Loucy (cell line): ENCODE data around the gene TOGARAM2.

ENCODE experiments used
- EZH2phosphoT487 ChIP-seq: fragments of 200-600 bp; IDR thresholded peaks from 2 replicates; pipeline ENCODE4 v1.6.1; 2018; ENCODE audit warnings: antibody characterized with exemption, mild to moderate bottlenecking, moderate library complexity, borderline replicate concordance
- TF ChIP-seq, protein P1 (sequence below): fragments of 200-600 bp; sonication (generic); conservative IDR thresholded peaks from 2 replicates; pipeline ENCODE4 v1.5.1; 2014; ENCODE audit warnings: mild to moderate bottlenecking, antibody characterized with exemption, low read length

DNA sequence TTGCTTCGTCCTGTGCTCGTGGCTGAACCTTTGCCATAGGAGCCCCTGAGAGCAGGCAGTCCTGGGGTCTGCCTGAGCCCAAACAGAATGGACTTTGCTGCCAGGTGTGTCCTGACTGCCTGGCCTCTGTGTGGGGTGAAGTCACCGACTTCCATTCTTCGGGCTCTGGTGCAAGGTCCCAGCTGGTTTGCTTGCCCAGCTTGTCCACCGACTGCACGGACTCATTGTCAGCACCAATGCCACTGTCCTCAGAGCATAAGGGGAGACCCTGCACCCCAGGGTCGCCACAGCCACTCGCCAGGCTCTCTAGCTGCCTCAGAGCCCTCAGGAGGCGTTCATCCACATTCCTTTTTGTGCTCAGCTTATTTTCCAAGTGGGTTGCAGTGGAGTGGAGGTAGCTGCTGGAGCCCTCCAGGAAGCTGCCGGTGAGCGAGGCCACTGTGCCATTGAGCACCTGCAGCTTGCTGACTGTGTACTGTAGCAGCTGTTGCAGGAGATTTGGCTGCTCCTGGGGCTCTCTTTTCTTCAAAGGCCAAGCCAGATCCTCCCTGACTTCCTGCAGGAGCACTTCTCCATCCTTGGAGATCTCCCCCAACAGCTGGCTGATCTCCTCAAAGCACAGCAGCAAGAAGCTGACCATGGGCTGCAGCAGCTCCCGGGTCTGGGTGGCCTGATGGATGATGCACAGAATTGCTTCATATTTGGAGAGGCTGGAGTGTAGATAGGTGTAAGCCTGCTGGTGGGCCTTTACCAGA is 92.0 kb downstream of the TOGARAM2 start:
- TF ChIP-seq, protein P1, sequence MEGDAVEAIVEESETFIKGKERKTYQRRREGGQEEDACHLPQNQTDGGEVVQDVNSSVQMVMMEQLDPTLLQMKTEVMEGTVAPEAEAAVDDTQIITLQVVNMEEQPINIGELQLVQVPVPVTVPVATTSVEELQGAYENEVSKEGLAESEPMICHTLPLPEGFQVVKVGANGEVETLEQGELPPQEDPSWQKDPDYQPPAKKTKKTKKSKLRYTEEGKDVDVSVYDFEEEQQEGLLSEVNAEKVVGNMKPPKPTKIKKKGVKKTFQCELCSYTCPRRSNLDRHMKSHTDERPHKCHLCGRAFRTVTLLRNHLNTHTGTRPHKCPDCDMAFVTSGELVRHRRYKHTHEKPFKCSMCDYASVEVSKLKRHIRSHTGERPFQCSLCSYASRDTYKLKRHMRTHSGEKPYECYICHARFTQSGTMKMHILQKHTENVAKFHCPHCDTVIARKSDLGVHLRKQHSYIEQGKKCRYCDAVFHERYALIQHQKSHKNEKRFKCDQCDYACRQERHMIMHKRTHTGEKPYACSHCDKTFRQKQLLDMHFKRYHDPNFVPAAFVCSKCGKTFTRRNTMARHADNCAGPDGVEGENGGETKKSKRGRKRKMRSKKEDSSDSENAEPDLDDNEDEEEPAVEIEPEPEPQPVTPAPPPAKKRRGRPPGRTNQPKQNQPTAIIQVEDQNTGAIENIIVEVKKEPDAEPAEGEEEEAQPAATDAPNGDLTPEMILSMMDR: no peak
- TF ChIP-seq EZH2phosphoT487: no peak
